ENCODE measurements around the gene PHRF1. TPM values are rescaled to one million over a fixed set of nuclear protein-coding genes. Genes with fewer than 3 reads are reported as not detected.

Gene PHRF1
- total RNA-seq, 2 donors from 2014 or later: 12.4 to 14.2 TPM

DNA sequence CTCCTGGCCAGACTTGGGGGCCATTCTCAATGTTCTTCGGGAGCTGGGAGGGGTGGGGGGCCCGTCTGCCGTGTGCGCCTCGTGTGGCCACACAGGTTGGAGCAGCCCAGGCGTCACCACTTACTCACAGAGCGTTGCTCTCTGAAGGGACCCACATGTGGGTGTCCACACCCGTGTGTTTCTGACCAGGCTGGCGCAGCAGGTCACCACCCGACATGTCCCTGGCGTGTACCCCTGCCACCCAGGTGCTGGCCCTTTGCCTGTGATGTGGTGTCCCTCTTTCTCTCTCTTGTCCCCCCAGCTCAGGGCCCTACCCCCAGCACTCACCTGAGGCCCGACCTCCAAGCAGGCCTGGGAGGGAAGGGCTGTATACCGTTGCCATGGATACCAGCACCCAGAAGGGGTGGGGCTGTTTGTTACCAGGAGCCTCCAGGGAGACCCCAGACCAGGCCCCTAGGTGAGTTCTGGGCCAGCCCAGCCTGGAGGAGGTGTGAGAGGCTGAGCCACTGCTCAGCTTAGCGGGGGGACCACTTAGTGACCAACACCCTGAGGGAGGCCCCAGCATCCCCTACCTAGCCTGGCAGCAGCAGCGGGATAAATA is 17.1 kb upstream of the PHRF1 start:
- Histone ChIP-seq H3K27me3 (peaks cover 15 to 21% of the 10 kb centered on the region in 2 donors), H3K27ac (no peak overlapping the region), H3K4me1 (peaks cover 0 to 32% of the 10 kb centered on the region in 2 donors), H3K36me3 (no peaks in the 10 kb centered on the region), H3K9me3 (no peaks in the 10 kb centered on the region), H3K4me3 (no peak overlapping the region)
- no peak for DNase-seq (ENCODE audit: low spot score)
- TF ChIP-seq, protein P1, sequence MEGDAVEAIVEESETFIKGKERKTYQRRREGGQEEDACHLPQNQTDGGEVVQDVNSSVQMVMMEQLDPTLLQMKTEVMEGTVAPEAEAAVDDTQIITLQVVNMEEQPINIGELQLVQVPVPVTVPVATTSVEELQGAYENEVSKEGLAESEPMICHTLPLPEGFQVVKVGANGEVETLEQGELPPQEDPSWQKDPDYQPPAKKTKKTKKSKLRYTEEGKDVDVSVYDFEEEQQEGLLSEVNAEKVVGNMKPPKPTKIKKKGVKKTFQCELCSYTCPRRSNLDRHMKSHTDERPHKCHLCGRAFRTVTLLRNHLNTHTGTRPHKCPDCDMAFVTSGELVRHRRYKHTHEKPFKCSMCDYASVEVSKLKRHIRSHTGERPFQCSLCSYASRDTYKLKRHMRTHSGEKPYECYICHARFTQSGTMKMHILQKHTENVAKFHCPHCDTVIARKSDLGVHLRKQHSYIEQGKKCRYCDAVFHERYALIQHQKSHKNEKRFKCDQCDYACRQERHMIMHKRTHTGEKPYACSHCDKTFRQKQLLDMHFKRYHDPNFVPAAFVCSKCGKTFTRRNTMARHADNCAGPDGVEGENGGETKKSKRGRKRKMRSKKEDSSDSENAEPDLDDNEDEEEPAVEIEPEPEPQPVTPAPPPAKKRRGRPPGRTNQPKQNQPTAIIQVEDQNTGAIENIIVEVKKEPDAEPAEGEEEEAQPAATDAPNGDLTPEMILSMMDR (IDR thresholded peaks at IDR 0.05): no peak

DNA sequence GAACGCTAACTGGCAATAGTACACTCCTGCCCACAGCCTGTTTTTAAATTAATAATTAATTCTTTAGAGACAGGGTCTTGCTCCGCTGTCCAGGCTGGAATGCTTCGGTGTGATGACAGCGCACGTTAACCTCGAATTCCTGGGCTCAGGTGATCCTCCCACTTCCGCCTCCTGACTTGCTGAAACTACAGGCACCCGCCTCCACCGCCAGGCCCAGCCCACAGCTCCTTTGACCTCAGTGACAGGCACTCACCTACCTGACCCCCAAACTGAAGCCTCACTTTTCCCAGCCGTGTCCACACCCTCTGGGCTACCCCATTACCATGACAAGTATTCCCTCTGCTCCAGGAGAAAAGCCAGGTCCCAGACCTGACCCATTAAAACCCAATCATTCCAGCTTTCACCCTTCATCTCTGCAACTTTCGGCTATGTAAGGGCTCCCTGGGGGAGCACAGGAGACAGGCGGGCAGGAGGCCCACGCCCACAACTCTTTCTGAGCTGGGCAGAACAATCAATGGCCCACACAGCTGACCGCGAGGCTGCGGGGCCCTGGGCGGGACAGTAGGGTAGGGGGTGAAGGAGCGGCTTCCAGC is 16.5 kb upstream of the PHRF1 start:
- peaks cover 11 to 15% of the 10 kb centered on the region in 2 donors for H3K27me3 ChIP-seq
- DNase-seq (ENCODE audit: low spot score): no peak
- H3K4me3 ChIP-seq: peak overlapping the region; percentile 56 to 91
- H3K9me3 ChIP-seq: no peaks in the 10 kb centered on the region
- TF ChIP-seq, protein P1 (IDR thresholded peaks at IDR 0.05): no peak
- peaks cover 0 to 27% of the 10 kb centered on the region in 2 donors for H3K4me1 ChIP-seq
- no peaks in the 10 kb centered on the region for H3K36me3 ChIP-seq
- H3K27ac ChIP-seq: peak overlapping the region in 1 of 2 donors; percentile 57

DNA sequence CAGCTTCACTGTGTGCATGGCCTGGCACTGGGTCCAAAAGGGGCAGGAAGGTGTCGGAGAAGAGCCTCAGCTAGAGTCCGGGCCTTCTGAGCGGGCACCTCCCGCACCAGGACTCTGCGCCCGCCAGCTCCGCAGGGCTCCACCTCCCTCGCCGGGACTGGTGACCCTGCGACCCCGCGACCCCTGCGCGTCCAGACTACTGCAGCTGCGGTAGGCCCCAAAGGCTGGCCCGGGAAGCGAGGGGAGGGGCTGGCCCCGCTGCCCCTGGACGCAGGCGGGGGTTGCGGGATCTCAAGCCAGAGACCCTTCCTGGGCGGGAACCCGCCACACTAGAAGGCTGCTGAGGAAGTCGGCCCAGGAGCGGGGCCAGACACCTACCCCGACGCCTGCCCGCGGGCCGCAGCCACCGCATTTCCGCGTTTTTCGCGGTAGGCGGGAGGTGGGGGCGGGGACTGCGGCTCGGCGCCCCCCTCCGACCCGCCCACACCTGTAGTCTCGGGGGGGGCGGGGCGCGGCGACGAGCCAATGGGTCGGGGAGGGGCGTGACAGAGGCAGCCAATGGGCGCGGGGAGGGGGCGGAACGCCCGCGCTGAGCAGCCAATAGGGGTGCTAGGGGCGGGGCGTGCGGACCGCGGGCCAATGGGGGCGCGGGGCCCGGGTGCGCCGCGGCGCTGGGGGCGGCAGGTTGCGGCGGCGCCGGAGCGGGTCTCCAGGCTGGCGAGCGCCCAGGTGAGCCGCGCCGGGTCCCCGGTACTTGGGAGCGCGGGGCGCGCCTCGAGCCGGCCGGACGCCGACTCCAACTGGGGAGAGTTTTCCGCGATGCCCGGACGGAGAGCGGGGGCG is 15.7 kb upstream of the PHRF1 start, which contains the start of the genes LMNTD2 and RASSF7:
LMNTD2 (minus strand) TSS at position 434 of the 843 bp plus-strand sequence; CDS start at position 412, 22 bp downstream.
RASSF7 (plus strand) TSS at position 666 of the 843 bp plus-strand sequence. CDS start 799 bp downstream, outside the sequence.
- Histone ChIP-seq H3K4me3 (peak within 1 kb of the TSS; percentile 56 to 91), H3K9me3 (no peaks in the 10 kb centered on the region), H3K27ac (peak within 1 kb of the TSS in 1 of 2 donors; percentile 57), H3K36me3 (no peaks in the 10 kb centered on the region), H3K4me1 (peaks cover 0 to 20% of the 10 kb centered on the region in 2 donors), H3K27me3 (peaks cover 5 to 10% of the 10 kb centered on the region in 2 donors)
- DNase-seq (ENCODE audit: low spot score): peak; percentile 90
- TF ChIP-seq, protein P1 (IDR thresholded peaks at IDR 0.05): no peak

DNA sequence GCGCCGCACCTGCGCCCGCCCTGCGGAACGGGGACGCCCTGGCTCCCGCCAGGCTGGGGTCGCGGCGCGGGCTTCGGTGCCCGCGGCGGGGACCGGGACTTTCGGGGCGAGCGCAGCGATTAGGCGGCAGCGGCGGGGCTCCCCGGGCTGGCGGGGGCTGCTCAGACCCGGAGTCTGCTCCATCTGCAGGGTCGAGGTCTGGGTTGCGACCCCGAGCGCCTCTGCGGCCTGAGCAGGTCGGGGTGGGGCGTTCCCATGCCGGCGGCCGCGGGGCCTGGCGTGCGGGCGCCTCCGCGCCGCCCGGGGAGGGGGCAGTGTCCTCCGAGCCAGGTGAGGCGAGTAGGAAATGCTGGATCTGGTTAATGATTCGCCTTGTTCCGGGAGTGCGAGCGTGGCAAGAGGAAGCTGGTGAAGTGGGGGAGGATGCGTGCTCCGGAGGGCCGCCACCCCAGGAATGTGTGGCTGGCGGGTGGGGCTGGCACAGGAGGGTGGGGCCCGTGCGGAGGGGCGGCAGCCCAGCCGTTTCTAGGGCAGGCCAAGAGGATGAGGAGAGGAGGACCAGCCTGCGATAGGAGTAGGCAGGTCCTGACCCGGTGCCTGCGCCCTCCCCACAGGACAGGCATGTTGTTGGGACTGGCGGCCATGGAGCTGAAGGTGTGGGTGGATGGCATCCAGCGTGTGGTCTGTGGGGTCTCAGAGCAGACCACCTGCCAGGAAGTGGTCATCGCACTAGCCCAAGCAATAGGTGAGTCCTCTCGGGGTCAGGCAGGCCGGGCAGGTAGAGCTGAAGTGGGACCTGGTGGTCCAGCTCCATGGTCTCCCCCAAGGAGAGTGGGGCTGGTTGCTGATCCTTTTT is 14.9 kb upstream of the PHRF1 start:
- H3K27ac ChIP-seq: no peak overlapping the region
- no peak for DNase-seq (ENCODE audit: low spot score)
- no peaks in the 10 kb centered on the region for H3K36me3 ChIP-seq
- H3K9me3 ChIP-seq: no peaks in the 10 kb centered on the region
- TF ChIP-seq, protein P1 (IDR thresholded peaks at IDR 0.05): no peak
- peak overlapping the region; percentile 56 to 91 for H3K4me3 ChIP-seq
- peaks cover 0 to 17% of the 10 kb centered on the region in 2 donors for H3K4me1 ChIP-seq
- H3K27me3 ChIP-seq: peaks cover 4% of the 10 kb centered on the region in 2 donors

DNA sequence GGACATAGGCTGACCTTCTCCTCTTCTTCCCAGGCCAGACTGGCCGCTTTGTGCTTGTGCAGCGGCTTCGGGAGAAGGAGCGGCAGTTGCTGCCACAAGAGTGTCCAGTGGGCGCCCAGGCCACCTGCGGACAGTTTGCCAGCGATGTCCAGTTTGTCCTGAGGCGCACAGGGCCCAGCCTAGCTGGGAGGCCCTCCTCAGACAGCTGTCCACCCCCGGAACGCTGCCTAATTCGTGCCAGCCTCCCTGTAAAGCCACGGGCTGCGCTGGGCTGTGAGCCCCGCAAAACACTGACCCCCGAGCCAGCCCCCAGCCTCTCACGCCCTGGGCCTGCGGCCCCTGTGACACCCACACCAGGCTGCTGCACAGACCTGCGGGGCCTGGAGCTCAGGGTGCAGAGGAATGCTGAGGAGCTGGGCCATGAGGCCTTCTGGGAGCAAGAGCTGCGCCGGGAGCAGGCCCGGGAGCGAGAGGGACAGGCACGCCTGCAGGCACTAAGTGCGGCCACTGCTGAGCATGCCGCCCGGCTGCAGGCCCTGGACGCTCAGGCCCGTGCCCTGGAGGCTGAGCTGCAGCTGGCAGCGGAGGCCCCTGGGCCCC is 14.1 kb upstream of the PHRF1 start:
- H3K36me3 ChIP-seq: no peaks in the 10 kb centered on the region
- peak overlapping the region in 1 of 2 donors; percentile 91 for H3K4me3 ChIP-seq
- no peak for DNase-seq (ENCODE audit: low spot score)
- no peaks in the 10 kb centered on the region for H3K9me3 ChIP-seq
- H3K4me1 ChIP-seq: peaks cover 0 to 19% of the 10 kb centered on the region in 2 donors
- TF ChIP-seq, protein P1 (IDR thresholded peaks at IDR 0.05): no peak
- no peaks in the 10 kb centered on the region for H3K27me3 ChIP-seq
- no peak overlapping the region for H3K27ac ChIP-seq

All from right atrium auricular region (tissue), 2 donors.